Measurements from ENCODE around the gene FABP1. TPM values are rescaled to one million over a fixed set of nuclear protein-coding genes. Genes with fewer than 3 reads are reported as not detected.

The FABP1 gene
- total RNA-seq, 2 donors from 2014 or later = not detected

DNA sequence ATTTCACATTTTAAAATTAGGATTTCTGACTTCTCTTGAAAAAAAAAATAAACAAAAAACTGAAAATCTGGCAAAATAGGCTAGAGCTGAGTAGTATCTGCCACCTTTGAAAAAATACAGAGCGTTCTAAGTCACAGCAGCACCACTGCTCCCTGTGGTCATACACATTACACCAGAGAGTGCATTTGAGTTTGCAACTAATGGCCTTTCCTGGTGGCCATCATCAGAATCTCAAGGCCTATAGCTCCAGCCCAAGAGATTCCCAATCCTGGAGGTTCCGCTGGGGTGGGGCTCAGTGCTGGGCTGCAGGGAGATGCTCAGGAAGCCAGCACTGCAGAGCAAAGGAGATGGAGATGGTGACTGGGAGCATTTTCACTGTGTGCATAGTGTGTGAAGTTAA is 42.8 kb downstream of the FABP1 start:
- DNase-seq (ENCODE audit: low spot score) = no peak
- TF ChIP-seq, protein P1, sequence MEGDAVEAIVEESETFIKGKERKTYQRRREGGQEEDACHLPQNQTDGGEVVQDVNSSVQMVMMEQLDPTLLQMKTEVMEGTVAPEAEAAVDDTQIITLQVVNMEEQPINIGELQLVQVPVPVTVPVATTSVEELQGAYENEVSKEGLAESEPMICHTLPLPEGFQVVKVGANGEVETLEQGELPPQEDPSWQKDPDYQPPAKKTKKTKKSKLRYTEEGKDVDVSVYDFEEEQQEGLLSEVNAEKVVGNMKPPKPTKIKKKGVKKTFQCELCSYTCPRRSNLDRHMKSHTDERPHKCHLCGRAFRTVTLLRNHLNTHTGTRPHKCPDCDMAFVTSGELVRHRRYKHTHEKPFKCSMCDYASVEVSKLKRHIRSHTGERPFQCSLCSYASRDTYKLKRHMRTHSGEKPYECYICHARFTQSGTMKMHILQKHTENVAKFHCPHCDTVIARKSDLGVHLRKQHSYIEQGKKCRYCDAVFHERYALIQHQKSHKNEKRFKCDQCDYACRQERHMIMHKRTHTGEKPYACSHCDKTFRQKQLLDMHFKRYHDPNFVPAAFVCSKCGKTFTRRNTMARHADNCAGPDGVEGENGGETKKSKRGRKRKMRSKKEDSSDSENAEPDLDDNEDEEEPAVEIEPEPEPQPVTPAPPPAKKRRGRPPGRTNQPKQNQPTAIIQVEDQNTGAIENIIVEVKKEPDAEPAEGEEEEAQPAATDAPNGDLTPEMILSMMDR (IDR thresholded peaks at IDR 0.05) = no peak
- Histone ChIP-seq H3K4me1 (peaks cover 0 to 7% of the 10 kb centered on the region in 2 donors), H3K36me3 (peaks cover 36% of the 10 kb centered on the region), H3K9me3 (no peaks in the 10 kb centered on the region), H3K27ac (no peak overlapping the region), H3K27me3 (no peaks in the 10 kb centered on the region), H3K4me3 (no peak overlapping the region)

DNA sequence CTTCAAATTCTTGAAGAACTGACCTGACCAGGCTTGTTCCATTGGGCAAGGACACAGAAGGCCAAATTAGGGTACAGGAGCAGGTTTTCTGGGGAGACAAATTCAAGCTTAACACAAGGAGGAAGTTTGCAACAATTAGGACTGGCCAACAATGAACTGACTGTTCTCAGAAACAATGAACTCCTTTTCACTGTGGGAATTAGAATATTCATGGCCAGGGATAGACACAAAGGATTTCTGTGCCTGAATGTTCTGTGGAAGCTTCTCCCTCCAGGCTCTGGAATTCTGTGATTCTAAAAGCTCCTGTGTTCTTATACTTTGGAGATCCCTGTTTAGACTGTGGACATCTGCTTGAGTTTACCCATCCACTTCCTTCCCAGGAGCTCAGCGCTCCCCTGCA is 45.1 kb downstream of the FABP1 start:
- no peak for DNase-seq (ENCODE audit: low spot score)
- Histone ChIP-seq H3K27ac (no peak overlapping the region), H3K36me3 (peaks cover 20% of the 10 kb centered on the region), H3K4me3 (no peak overlapping the region), H3K9me3 (no peaks in the 10 kb centered on the region), H3K27me3 (no peaks in the 10 kb centered on the region), H3K4me1 (peaks cover 0 to 7% of the 10 kb centered on the region in 2 donors)
- TF ChIP-seq, protein P1 (IDR thresholded peaks at IDR 0.05) = no peak

DNA sequence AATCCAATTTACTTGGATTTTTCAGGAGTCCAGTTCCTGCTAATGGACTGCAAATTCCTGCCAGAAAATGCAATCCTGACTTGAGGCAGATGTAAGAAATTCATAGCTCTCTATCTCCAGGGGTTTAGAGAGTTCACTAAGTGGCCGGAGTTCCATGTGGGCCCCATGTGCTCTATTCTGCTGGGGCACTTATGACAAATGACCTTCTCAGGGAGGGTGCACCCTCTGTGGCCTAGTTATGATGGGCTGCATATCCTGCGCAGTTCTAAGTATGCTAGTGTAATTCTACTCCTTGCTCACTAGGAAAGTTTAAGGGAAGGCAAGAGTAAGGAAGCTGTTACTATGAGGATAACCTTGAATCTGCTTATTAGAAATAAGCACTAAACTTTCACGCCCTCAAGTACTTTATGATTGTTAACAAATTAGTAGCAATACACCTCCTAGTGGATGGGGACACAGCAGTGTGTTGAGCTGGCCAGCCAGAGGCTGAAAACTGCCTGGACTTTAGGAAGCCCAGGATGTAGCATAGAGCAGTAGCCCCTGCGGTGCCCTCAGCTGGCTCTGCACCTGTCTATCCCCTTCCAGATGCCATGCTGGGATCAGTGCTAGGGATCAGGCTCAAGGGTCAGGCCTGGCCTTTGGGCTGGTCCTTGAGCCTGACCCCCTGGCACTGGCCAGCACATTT is 45.8 kb downstream of the FABP1 start:
- peaks cover 20% of the 10 kb centered on the region for H3K36me3 ChIP-seq
- H3K4me3 ChIP-seq = no peak overlapping the region
- H3K27ac ChIP-seq = no peak overlapping the region
- H3K27me3 ChIP-seq = no peaks in the 10 kb centered on the region
- peaks cover 0 to 7% of the 10 kb centered on the region in 2 donors for H3K4me1 ChIP-seq
- TF ChIP-seq, protein P1 (IDR thresholded peaks at IDR 0.05) = no peak
- no peaks in the 10 kb centered on the region for H3K9me3 ChIP-seq
- no peak for DNase-seq (ENCODE audit: low spot score)

DNA sequence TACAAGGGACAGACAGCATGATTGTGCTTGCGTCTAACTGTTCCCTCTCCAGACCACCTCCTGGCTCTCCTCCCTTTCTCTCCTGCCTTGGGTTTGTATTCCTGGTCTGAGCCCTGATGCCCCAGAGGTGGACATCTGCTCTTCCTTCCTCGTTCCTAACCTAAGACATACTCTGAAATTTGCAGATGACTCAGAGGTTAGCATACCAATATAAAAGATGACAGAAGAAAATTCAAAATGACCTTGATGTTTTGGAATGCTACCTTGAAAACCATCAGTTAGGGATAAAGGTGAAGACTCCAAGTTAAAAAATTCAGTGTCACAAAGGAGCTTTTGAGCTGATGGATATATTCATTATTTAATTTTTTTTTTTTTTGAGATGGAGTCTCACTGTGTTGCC is 47.3 kb downstream of the FABP1 start:
- no peak overlapping the region for H3K27ac ChIP-seq
- H3K4me1 ChIP-seq = peaks cover 0 to 7% of the 10 kb centered on the region in 2 donors
- TF ChIP-seq, protein P1 (IDR thresholded peaks at IDR 0.05) = no peak
- peaks cover 16% of the 10 kb centered on the region for H3K36me3 ChIP-seq
- no peaks in the 10 kb centered on the region for H3K27me3 ChIP-seq
- DNase-seq (ENCODE audit: low spot score) = no peak
- no peak overlapping the region for H3K4me3 ChIP-seq
- H3K9me3 ChIP-seq = no peaks in the 10 kb centered on the region

DNA sequence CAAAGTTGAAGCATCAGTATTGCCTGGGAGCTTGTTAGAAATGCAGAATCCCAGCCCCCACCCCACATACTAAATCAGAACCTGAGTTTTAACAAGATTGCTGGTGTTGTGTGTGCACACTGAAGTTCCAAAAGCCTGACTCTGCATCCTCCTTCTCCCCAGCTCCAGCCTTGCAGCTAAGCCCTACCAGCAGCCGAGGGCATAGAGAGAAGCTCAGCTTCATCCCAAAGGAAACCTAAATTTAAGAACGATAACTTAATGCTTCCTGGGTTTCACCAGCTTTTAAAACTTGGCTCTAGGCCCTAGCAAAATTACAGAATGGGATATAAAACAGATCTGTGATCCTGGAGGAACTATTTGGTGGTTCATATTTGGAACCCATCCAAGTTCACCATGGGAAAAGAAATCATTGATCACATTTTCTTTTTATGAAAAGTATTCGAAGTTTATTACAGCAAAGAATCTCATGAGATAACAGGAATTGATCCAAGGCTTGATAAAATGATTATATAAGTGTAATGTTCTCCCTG is 49.2 kb downstream of the FABP1 start:
- no peaks in the 10 kb centered on the region for H3K36me3 ChIP-seq
- H3K9me3 ChIP-seq = peaks cover 0 to 4% of the 10 kb centered on the region in 2 donors
- no peak for DNase-seq (ENCODE audit: low spot score)
- no peaks in the 10 kb centered on the region for H3K27me3 ChIP-seq
- H3K4me3 ChIP-seq = no peak overlapping the region
- TF ChIP-seq, protein P1 (IDR thresholded peaks at IDR 0.05) = no peak
- no peak overlapping the region for H3K27ac ChIP-seq
- peaks cover 0 to 7% of the 10 kb centered on the region in 2 donors for H3K4me1 ChIP-seq

All from right atrium auricular region (tissue), 2 donors.